ENCODE measurements around the gene TMEM200C.
A peak's percentile ranks its signal among the peaks of the same experiment; 100 is the strongest.

DNA sequence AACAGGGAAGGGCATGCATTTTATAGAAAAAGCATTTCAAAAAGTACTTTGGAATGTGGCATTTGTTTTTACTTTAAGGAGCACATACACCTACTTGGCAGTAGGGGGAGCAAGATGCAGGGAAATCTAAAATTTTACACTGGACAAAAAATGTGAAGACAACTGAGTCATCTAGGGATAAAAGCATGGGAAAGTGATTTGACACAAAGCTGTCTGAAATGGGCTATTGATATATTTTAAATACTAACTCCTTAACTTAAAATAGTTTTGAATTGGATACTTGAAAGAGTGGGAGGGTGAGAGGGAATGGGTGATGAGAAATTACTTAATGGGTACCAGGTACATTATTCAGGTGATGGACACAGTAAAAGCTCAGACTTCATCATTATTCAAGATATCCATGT, 15.8 kb downstream of the TMEM200C start:
- TF ChIP-seq, protein P1, sequence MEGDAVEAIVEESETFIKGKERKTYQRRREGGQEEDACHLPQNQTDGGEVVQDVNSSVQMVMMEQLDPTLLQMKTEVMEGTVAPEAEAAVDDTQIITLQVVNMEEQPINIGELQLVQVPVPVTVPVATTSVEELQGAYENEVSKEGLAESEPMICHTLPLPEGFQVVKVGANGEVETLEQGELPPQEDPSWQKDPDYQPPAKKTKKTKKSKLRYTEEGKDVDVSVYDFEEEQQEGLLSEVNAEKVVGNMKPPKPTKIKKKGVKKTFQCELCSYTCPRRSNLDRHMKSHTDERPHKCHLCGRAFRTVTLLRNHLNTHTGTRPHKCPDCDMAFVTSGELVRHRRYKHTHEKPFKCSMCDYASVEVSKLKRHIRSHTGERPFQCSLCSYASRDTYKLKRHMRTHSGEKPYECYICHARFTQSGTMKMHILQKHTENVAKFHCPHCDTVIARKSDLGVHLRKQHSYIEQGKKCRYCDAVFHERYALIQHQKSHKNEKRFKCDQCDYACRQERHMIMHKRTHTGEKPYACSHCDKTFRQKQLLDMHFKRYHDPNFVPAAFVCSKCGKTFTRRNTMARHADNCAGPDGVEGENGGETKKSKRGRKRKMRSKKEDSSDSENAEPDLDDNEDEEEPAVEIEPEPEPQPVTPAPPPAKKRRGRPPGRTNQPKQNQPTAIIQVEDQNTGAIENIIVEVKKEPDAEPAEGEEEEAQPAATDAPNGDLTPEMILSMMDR (IDR thresholded peaks at IDR 0.05; ENCODE audit: low read length) = peak; percentile 79
- TF ChIP-seq EZH2phosphoT487 (IDR thresholded peaks at IDR 0.05; ENCODE audit: low read length) (no peak), EZH2 (optimal IDR thresholded peaks at IDR 0.05; ENCODE audit: low read depth, low read length) (no peak)
